Stimulated activated CD4-positive, alpha-beta T cell treated with anti-CD3 and anti-CD28 coated beads, Interleukin-15, amount 100 ng/mL, for 24 hours (primary cell): Measurements from ENCODE around the gene RBL2.
"Not testable (repeated sequence)": the region's sequence is repeated elsewhere in the genome, so short reads cannot be mapped to it uniquely, and the experiment has no call there.

Experiments
- DNase-seq: peaks from one replicate; pipeline ENCODE4 v3.0.0-alpha.2; 2020

RBL2 gene, protein sequence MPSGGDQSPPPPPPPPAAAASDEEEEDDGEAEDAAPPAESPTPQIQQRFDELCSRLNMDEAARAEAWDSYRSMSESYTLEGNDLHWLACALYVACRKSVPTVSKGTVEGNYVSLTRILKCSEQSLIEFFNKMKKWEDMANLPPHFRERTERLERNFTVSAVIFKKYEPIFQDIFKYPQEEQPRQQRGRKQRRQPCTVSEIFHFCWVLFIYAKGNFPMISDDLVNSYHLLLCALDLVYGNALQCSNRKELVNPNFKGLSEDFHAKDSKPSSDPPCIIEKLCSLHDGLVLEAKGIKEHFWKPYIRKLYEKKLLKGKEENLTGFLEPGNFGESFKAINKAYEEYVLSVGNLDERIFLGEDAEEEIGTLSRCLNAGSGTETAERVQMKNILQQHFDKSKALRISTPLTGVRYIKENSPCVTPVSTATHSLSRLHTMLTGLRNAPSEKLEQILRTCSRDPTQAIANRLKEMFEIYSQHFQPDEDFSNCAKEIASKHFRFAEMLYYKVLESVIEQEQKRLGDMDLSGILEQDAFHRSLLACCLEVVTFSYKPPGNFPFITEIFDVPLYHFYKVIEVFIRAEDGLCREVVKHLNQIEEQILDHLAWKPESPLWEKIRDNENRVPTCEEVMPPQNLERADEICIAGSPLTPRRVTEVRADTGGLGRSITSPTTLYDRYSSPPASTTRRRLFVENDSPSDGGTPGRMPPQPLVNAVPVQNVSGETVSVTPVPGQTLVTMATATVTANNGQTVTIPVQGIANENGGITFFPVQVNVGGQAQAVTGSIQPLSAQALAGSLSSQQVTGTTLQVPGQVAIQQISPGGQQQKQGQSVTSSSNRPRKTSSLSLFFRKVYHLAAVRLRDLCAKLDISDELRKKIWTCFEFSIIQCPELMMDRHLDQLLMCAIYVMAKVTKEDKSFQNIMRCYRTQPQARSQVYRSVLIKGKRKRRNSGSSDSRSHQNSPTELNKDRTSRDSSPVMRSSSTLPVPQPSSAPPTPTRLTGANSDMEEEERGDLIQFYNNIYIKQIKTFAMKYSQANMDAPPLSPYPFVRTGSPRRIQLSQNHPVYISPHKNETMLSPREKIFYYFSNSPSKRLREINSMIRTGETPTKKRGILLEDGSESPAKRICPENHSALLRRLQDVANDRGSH

DNA sequence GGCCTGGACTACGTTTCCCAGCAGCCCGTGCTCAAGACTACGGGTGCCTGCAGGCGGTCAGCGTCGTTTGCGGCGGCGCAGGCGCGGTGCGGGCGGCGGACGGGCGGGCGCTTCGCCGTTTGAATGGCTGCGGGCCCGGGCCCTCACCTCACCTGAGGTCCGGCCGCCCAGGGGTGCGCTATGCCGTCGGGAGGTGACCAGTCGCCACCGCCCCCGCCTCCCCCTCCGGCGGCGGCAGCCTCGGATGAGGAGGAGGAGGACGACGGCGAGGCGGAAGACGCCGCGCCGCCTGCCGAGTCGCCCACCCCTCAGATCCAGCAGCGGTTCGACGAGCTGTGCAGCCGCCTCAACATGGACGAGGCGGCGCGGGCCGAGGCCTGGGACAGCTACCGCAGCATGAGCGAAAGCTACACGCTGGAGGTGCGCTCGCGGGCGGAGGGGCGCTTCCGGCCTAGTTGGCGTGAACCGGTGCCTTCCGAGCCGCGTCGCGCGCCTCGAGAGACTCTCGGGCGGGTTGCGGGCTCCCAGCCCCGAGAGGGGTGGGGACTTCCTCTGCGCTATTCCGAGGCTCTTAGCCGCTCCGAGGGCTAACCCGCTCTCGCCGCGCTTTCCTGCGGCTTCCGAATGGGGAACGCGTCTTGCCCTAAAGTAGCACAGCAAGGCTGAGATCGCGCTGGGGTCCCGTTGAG is at the start of gene RBL2:
RBL2 (plus strand) TSS at position 95 of the 689 bp plus-strand sequence; CDS start at position 181, 86 bp downstream.
- DNase-seq, result peak; percentile 86

DNA sequence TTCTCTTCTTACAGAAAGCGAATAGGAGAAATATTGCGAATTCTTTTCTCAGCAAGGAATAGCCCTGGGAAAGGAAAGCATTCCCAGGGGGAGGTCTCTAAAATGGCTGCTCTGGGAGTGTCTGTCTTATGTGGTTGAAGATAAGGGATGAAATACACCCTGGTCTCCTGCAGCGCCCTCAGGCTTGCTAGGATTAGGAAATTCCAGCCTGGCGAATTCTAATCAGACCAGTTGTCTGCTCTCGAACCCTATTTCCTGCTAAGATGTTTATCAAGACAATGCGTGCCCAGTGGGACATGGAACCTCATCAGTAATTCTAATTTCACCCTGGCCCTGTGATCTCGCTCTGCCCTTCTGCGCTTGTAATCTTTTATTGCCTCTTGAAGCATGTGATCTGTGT is 49.7 kb upstream of the RBL2 start:
- not testable (repeated sequence) for DNase-seq

GRCh38 chr16:53404959-53405358 is 29.3 kb upstream of the RBL2 start:
- no peak for DNase-seq

DNA sequence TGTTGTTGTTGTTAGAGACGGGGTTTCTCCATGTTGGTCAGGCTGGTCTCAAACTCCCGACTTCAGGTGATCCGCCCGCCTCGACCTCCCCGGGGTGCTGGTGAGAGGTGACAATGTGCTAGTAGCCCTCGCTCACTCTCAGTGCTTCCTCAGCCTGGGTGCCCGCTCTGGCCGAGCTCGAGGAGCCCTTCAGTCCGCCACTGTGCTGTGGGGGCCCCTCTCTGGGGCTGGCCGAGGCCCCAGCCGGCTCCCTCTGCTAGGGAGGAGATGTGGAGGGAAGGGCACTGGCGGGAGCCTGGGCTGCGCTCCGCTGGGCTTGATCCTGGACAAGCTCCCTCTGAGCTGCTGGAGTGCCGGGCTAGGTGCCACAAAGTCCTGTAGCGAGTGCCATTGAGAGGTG is 21.7 kb upstream of the RBL2 start:
- DNase-seq, result no peak

GRCh38 chr16:53413864-53414263 is 20.4 kb upstream of the RBL2 start:
- DNase-seq, result no peak

DNA sequence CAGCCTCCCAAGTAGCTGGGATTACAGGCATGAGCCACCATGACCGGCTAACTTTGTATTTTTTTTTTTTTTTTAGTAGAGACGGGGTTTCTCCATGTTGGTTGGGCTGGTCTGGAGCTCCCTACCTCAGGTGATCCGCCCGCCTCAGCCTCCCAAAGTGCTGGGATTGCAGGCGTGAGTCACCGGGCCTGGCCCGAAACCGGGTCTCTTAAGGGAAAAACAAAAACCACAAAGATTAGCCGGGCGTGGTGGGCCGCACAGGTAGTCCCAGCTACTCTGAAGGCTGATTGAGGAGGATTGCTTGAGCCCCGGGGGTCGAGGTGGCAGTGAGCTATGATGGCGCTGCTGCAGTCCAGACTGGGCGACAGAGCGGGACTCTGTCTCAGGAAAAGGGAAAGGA is 19.9 kb upstream of the RBL2 start:
- no peak for DNase-seq

DNA sequence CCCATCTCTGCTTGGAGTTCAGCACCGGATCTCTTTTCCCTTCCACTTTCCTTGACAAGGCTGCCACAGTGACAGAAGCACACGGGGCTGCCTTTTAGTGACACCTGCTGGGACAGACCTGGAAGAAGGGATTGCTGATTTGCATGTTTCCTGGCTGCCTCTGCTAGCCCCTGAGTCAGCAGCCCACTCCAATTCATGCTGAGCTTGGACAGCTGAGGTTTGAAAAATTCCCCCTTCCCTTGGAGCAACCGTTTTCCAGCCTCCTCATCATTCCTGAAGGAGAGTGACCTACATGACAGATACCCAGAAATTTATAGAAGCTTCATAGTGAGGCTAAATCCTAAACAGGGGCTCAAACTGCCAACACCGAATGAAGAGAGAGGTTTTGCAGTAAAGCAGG is 18.8 kb upstream of the RBL2 start:
- no peak for DNase-seq

DNA sequence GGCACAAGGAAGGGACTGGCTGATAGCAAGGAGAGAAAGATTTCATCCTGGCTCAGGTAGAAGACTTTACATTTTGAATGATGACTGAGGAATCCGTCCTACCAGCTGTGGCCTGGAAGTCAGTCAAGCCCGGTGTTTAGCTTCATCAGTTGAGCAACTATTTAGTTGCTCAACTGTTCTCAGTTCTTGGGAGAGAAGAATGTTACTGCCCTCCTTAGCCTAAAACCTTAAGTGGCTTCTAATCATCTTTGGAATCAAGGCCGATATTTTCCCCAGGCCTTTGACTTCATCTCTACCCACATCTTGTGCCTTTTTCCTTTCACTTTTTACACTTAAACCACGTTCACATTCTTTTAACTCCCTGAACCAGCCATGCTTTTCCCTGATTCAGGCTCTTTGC is 17.3 kb upstream of the RBL2 start:
- DNase-seq, result no peak

GRCh38 chr16:53417976-53418375 is 16.3 kb upstream of the RBL2 start:
- DNase-seq, result no peak

DNA sequence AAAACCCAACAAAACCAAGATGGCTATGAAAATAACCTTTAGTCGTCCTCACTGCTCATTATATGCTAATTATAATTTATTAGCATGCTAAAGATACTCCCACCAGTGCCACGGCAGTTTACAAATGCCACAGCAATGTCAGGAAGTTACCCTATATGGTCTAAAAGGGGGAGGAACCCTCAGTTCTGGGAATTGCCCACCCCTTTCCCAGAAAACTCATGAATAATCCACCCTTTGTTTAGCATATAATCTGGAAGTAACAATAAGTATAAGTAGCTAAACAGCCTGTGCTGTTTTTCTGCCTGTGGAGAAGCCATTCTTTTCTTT is 14.9 kb upstream of the RBL2 start:
- not testable (repeated sequence) for DNase-seq

DNA sequence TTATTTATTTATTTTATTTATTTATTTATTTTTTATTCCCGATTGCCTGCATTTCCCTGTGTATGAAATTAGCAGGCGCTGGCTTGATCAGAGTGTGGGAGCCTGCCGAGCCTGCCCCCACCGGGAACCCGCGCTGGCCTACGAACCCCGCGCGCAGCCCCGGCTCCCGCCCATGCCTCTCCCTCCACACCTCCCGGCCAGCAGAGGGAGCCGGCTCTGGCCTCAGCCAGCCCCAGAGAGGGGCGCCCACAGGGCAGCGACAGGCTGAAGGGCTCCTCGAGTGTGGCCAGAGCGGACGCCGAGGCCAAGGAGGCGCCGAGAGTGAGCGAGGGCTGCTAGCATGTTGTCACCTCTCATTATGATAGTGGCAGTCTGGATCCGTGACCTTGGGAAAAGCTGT is 13.0 kb upstream of the RBL2 start:
- no peak for DNase-seq

- not testable (repeated sequence) for DNase-seq
These were observed 10.3 kb upstream of the RBL2 start for GRCh38 chr16:53423968-53424367.

DNA sequence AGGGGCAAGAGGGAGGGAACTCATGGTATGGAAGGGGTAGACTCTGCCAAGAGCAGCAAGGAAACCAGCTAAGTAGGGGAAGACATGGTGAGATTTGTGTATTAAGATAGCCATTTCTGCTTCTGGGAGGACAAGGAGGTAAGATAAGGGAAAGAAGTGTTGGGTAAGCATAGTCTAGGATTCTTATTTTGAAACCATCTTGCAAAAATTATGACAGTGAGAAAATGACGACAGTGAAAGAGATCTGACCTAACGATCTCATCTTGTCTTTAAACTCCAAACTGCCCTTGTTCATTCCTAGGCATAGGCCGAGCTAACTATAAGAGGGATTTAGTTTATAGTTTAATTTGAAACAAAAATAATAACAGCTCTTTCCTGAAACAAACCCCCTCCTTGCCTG is 5.6 kb upstream of the RBL2 start:
- DNase-seq, result no peak

DNA sequence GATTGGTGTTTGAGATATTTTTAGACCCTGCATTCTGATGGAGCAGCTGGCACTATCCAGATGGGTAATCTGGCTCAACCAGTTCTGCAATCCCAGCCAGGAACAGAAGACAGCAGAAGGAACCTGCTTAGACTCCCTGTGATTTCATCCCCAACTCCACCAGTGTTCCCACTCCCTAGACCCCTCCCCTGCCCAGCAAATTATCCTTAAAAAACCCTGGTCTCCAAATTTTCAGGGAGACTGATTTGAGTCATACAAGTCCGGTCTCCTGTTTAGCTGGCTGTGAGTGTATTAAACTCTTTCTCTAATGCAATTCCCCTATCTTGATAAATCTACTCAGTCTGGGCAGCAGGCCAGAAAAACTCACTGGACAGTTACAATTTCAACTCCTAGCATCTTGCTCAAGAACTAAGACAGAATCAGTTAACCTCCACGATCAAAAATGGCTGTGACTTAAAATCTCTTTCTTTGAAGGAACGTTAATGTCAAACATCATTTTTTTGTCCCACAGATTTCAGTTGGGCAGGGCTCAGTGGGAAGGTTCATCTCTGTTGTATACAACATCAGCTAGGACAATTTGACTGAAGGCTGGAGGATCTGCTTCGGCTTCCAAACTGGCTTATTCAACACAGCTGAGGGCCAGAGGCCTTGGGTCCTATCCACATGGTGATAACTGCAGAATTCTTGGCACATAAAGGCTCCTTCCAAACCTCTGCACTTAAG is 4.9 kb upstream of the RBL2 start:
- DNase-seq, result no peak

GRCh38 chr16:53430363-53430762 is 3.9 kb upstream of the RBL2 start:
- DNase-seq, result no peak

GRCh38 chr16:53433509-53433908 is 762 bp upstream of the RBL2 start:
- DNase-seq, result no peak

DNA sequence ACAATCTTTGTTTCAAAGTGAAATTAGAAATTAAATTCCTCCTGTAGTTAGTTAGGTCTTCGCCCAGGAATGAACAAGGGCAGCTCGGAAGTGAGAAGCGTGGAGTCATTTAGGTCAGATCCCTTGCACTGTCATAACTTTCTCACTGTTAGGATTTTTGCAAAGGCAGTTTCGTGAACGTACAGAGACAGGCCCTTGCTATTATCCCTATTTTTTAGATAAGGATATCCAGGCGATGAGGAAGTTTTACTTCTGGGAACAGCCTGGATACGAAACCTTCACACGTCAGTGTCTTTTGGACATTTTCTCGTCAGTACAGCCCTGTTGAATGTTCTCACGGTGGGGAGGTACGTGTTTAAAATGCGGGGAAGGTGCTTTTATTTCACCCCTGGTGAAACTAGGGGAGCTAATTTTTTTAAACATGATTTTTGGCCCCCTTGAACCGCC is 318 bp upstream of the RBL2 start:
- no peak for DNase-seq

- DNase-seq, result peak; percentile 59
These were observed 906 bp downstream of the RBL2 start for GRCh38 chr16:53435066-53435688.

DNA sequence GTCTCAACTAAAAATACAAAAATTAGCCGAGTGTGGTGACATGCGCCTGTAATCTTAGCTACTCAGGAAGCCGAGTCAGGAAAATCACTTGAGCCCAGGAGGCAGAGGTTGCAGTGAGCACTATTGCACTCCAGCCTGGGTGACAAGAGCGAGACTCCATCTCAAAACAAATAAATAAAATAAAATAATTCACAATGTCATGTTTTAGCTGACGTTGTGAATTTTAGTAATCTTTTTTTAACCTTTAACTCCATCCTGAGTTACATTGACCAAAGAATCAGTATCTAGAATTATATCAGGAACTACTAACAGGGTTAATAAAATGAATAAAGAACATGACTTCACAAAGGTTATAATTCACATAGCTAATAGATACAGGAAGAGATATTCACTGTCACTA is 5.9 kb downstream of the RBL2 start:
- no peak for DNase-seq

GRCh38 chr16:53445534-53445933 is 11.3 kb downstream of the RBL2 start:
- DNase-seq, result no peak

DNA sequence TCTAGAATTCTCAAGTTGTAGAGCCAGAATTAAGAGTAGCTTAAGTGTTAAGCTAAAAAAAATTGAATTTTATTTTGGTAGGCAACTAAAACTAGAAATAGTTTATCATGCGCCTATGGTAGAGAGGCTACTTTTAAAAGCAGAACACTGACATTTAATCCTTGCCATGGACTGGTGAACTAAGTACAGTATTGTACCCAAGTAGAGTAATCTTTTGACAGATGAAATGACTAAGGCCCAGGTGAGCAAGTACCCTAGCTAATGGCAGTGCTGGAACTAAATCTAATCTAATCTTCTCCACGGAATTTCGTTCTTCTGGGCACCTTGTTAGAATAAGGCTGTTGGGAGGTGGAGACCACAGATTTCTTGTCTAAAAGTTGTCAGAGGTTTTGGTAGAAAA is 11.8 kb downstream of the RBL2 start:
- no peak for DNase-seq
